GM23338 (cell line): ENCODE data around the gene LARGE1. TPM values are rescaled to one million over a fixed set of nuclear protein-coding genes. Genes with fewer than 3 reads are reported as not detected.

Source experiments
- ATAC-seq: fragments of 200-7000 bp; cut with Tn5 transposase; 3 replicates; pipeline ENCODE4 v1.9.1; 2020
- DNase-seq: peaks from one replicate; pipeline ENCODE4 v3.0.0-alpha.2; 2015; ENCODE audit warnings: low spot score
- H2AFZ ChIP-seq: fragments of 200-600 bp; sonication (generic); 2 replicates; pipeline ENCODE4 v1.8.0; 2016; ENCODE audit warnings: antibody characterized with exemption, mild to moderate bottlenecking, moderate library complexity
- H3F3A ChIP-seq: fragments of 200-600 bp; sonication (generic); replicated peaks from 2 replicates; pipeline ENCODE4 v1.8.0; 2017; ENCODE audit warnings: antibody characterized with exemption, mixed run types, low read depth
- H3K27ac ChIP-seq: fragments of 200-600 bp; sonication (generic); 2 replicates; pipeline ENCODE4 v1.6.1; 2016; ENCODE audit warnings: low read depth
- H3K27me3 ChIP-seq: fragments of 200-600 bp; sonication (generic); 2 replicates; pipeline ENCODE4 v1.8.0; 2016; ENCODE audit warnings: mild to moderate bottlenecking, mixed run types, moderate library complexity; ENCODE audit not compliant: insufficient read depth
- H3K36me3 ChIP-seq: fragments of 200-600 bp; sonication (generic); 2 replicates; pipeline ENCODE4 v1.8.0; 2016; ENCODE audit warnings: mild to moderate bottlenecking; ENCODE audit not compliant: insufficient read depth
- H3K4me1 ChIP-seq: fragments of 200-600 bp; sonication (generic); 2 replicates; pipeline ENCODE4 v1.8.0; 2016; ENCODE audit warnings: mild to moderate bottlenecking, moderate library complexity; ENCODE audit not compliant: insufficient read depth
- H3K4me2 ChIP-seq: fragments of 200-600 bp; sonication (generic); 2 replicates; pipeline ENCODE4 v1.7.1; 2017; ENCODE audit warnings: mixed run types
- H3K4me3 ChIP-seq: fragments of 200-600 bp; sonication (generic); 2 replicates; pipeline ENCODE4 v1.6.1; 2016; ENCODE audit warnings: mixed run types
- H3K79me2 ChIP-seq: fragments of 200-600 bp; sonication (generic); replicated peaks from 2 replicates; pipeline ENCODE4 v1.8.0; 2017; ENCODE audit warnings: mild to moderate bottlenecking; ENCODE audit not compliant: insufficient read depth
- H3K9me2 ChIP-seq: fragments of 200-600 bp; sonication (generic); 2 replicates; pipeline ENCODE4 v1.8.0; 2017; ENCODE audit not compliant: insufficient read depth
- H4K20me1 ChIP-seq: fragments of 200-600 bp; sonication (generic); replicated peaks from 2 replicates; pipeline ENCODE4 v1.8.0; 2017; ENCODE audit warnings: mild to moderate bottlenecking; ENCODE audit not compliant: insufficient read depth
- H3K27ac Mint-ChIP-seq: 2 replicates; pipeline ENCODE4 v1.8.0; 2020; ENCODE audit warnings: inconsistent platforms, mild to moderate bottlenecking, moderate library complexity, mixed read lengths
- H3K27me3 Mint-ChIP-seq: 3 replicates; pipeline ENCODE4 v1.8.0; 2022; ENCODE audit warnings: low read depth, mild to moderate bottlenecking, moderate library complexity, mixed read lengths, inconsistent platforms; ENCODE audit not compliant: insufficient read depth, poor library complexity
- H3K36me3 Mint-ChIP-seq: 3 replicates; pipeline ENCODE4 v1.8.0; 2021; ENCODE audit warnings: low read depth, mild to moderate bottlenecking, inconsistent platforms, moderate library complexity, mixed read lengths
- H3K4me1 Mint-ChIP-seq: 3 replicates; pipeline ENCODE4 v1.8.0; 2020; ENCODE audit warnings: mild to moderate bottlenecking, inconsistent platforms, mixed read lengths
- H3K4me3 Mint-ChIP-seq: 3 replicates; pipeline ENCODE4 v1.8.0; 2021; ENCODE audit warnings: moderate library complexity, mild to moderate bottlenecking, inconsistent platforms, mixed read lengths
- H3K9me3 Mint-ChIP-seq: 3 replicates; pipeline ENCODE4 v1.8.0; 2020; ENCODE audit warnings: moderate library complexity, mild to moderate bottlenecking, inconsistent platforms, mixed read lengths
- CREB1 ChIP-seq: fragments of 250-450 bp; sonication (Bioruptor Pico); IDR thresholded peaks from 2 replicates; pipeline ENCODE4 v1.5.0; 2020; ENCODE audit warnings: low read depth, mild to moderate bottlenecking, moderate library complexity
- CTCF ChIP-seq, 2 experiments: fragments of 200-600 bp in 1 of 2; sonication (generic) in 1 of 2; conservative IDR thresholded peaks; 2 replicates each; pipeline versions ENCODE4 v1.5.1 to v1.6.1; 2016 to 2017; ENCODE audit warnings: antibody characterized with exemption in 2 of 2, low read depth in 2 of 2, mild to moderate bottlenecking in 2 of 2, moderate library complexity in 1 of 2
- ETS1 ChIP-seq: IDR thresholded peaks from 2 replicates; pipeline ENCODE4 v1.6.1; 2016; ENCODE audit warnings: antibody characterized with exemption
- EZH2 ChIP-seq: fragments of 200-600 bp; sonication (generic); IDR thresholded peaks from one replicate; pipeline ENCODE4 v1.8.0; 2017; ENCODE audit warnings: antibody characterized with exemption, mild to moderate bottlenecking, low read depth; ENCODE audit not compliant: unreplicated experiment
- EZH2phosphoT487 ChIP-seq: fragments of 200-600 bp; sonication (generic); IDR thresholded peaks from one replicate; pipeline ENCODE4 v1.8.1; 2018; ENCODE audit warnings: antibody characterized with exemption; ENCODE audit not compliant: unreplicated experiment
- JUNB ChIP-seq: IDR thresholded peaks from one replicate; pipeline ENCODE4 v1.6.1; 2016; ENCODE audit warnings: antibody characterized with exemption; ENCODE audit not compliant: unreplicated experiment
- NANOG ChIP-seq: IDR thresholded peaks from 2 replicates; pipeline ENCODE4 v1.6.1; 2016; ENCODE audit warnings: antibody characterized with exemption, borderline replicate concordance
- POLR2AphosphoS5 ChIP-seq: IDR thresholded peaks from 2 replicates; pipeline ENCODE4 v1.6.1; 2016; ENCODE audit warnings: antibody characterized with exemption, low read depth
- STAT1 ChIP-seq: IDR thresholded peaks from one replicate; pipeline ENCODE4 v1.6.1; 2016; ENCODE audit warnings: antibody characterized with exemption; ENCODE audit not compliant: unreplicated experiment
- ZNF114 ChIP-seq: fragments of 250-450 bp; sonication (Bioruptor Pico); IDR thresholded peaks from 2 replicates; pipeline ENCODE4 v1.5.0; 2020; ENCODE audit warnings: mild to moderate bottlenecking, moderate library complexity
- ZNF331 ChIP-seq: fragments of 250-450 bp; sonication (Bioruptor Pico); IDR thresholded peaks from 2 replicates; pipeline ENCODE4 v1.5.0; 2020; ENCODE audit warnings: low read depth, mild to moderate bottlenecking, moderate library complexity
- ZNF462 ChIP-seq: fragments of 250-450 bp; sonication (Bioruptor Pico); IDR thresholded peaks from 2 replicates; pipeline ENCODE4 v1.5.0; 2020; ENCODE audit warnings: mild to moderate bottlenecking, moderate library complexity
- polyA plus RNA-seq: library from polyadenylated mRNA; unstranded; fragments of >200 nt; fragmentation: Nextera tagmentation; extraction: Ambion mirVana; gene quantifications from 2 replicates; pipeline ENCODE4 v1.2.1, GENCODE V29; 2016
- total RNA-seq: library from RNA; depleted of rRNA; stranded (reverse); fragments of >200 nt; shearing (Covaris generic); gene quantifications from 2 replicates; pipeline ENCODE4 v1.2.3, GENCODE V29; 2014

LARGE1 gene
- total and polyA plus RNA-seq, 2 experiments from 2014 or later: 12.8 to 75.6 TPM

DNA sequence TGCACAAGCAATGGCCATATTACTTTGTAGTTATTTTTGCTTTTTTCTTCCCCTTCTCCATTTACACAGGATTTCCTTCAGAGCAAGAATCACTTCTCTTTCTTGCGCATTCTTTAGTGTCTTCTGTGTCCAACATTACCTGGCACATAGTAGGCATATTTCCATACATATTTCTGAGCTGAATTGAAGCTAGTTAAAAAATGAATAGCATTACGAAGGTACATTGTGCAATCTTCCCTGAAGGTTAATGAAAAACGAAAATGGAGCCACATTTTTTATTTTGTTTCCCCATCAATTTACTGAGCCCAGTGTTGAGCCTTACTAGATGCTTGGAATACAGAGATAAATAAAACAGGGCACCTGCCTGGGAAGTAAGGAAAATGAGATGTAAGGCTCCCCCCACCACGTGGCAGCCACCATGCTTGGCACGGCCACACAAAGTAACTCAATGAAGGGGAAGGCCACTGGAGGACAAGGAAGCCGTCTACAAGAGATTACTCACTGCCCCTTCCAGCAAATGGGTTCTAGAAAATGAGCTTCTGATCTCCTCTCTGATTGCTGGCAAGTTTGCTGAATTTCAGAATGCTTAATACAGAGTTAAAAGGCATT, 381.9 kb downstream of the LARGE1 start:
- Mint-ChIP-seq H3K9me3 (no peaks in the 10 kb centered on the region), H3K4me3 (no peak overlapping the region), H3K4me1 (peaks cover 16% of the 10 kb centered on the region), H3K27me3 (peaks cover 5% of the 10 kb centered on the region), H3K27ac (no peak overlapping the region), H3K36me3 (peaks cover 10% of the 10 kb centered on the region; the same call in 2 of the 3 replicates)
- Histone ChIP-seq H3K79me2 (peaks cover 26% of the 10 kb centered on the region), H3K9me2 (no peaks in the 10 kb centered on the region), H3K27me3 (no peaks in the 10 kb centered on the region), H3K27ac (no peak overlapping the region), H3K36me3 (no peaks in the 10 kb centered on the region), H4K20me1 (peaks cover 5% of the 10 kb centered on the region), H3K4me3 (no peak overlapping the region), H3K4me1 (no peaks in the 10 kb centered on the region), H3F3A (no peaks in the 10 kb centered on the region), H2AFZ (no peak overlapping the region), H3K4me2 (no peak overlapping the region)
- DNase-seq (no peak), ATAC-seq (no peak)
- no peak for TF ChIP-seq STAT1

DNA sequence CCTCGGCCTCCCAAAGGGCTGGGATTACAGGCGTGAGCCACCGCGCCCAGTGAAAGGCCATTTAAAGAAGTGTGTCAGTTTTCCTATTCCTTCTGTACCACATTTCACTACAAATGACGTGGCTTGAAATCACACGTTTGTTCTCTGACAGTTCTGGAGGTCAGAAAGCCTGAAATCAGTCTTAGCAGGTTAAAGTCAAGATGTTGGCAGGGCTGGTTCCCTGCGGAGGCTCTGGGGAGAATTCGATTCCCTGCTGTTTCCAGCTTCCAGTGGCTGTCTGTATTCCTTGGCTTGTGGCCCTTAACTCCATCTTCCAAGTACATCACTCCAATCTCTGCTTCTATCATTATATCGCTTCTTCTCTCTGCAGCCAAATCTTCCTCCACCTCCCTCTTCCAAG, 383.2 kb downstream of the LARGE1 start:
- Mint-ChIP-seq H3K27me3 (peaks cover 5% of the 10 kb centered on the region), H3K27ac (no peak overlapping the region), H3K4me3 (no peak overlapping the region), H3K4me1 (peaks cover 8% of the 10 kb centered on the region; the same call in 1 of the 3 replicates), H3K9me3 (no peaks in the 10 kb centered on the region), H3K36me3 (peaks cover 10% of the 10 kb centered on the region; the same call in 2 of the 3 replicates)
- Histone ChIP-seq H3F3A (no peaks in the 10 kb centered on the region), H3K27ac (no peak overlapping the region), H3K79me2 (peaks cover 14% of the 10 kb centered on the region; the same call in 1 of the 2 replicates), H4K20me1 (no peaks in the 10 kb centered on the region; the same call in none of the 2 replicates), H2AFZ (no peak overlapping the region), H3K9me2 (no peaks in the 10 kb centered on the region), H3K4me3 (no peak overlapping the region), H3K36me3 (no peaks in the 10 kb centered on the region), H3K4me2 (no peak overlapping the region), H3K27me3 (no peaks in the 10 kb centered on the region), H3K4me1 (no peaks in the 10 kb centered on the region)
- no peak for DNase-seq
- ATAC-seq: no peak
- no peak for TF ChIP-seq NANOG
- TF ChIP-seq EZH2: no peak
- TF ChIP-seq ZNF331 (CRISPR knock-in tag): no peak
- TF ChIP-seq POLR2AphosphoS5: no peak
- TF ChIP-seq EZH2phosphoT487: no peak
- no peak for TF ChIP-seq JUNB
- no peak for TF ChIP-seq CREB1
- TF ChIP-seq ZNF114 (CRISPR knock-in tag): no peak
- TF ChIP-seq CTCF (conservative IDR thresholded peaks at IDR 0.05; ENCODE audit: low read depth in 2 of 2): no peak
- no peak for TF ChIP-seq STAT1
- no peak for TF ChIP-seq ETS1
- TF ChIP-seq ZNF462 (CRISPR knock-in tag): no peak
